GM19463 (cell line): ENCODE results near the gene EFCAB12.
"Not testable (repeated sequence)": the region's sequence is repeated elsewhere in the genome, so short reads cannot be mapped to it uniquely, and the experiment has no call there.

Experiments used
- ATAC-seq: cut with Tn5 transposase; IDR thresholded peaks from one replicate; pipeline ENCODE4 v1.9.1; 2021; ENCODE audit warnings: mild to moderate bottlenecking, moderate library complexity; ENCODE audit not compliant: unreplicated experiment

The EFCAB12 gene

GRCh38 chr3:129371041-129371826 lies 57.2 kb downstream of the EFCAB12 start:
- ATAC-seq: no peak

DNA sequence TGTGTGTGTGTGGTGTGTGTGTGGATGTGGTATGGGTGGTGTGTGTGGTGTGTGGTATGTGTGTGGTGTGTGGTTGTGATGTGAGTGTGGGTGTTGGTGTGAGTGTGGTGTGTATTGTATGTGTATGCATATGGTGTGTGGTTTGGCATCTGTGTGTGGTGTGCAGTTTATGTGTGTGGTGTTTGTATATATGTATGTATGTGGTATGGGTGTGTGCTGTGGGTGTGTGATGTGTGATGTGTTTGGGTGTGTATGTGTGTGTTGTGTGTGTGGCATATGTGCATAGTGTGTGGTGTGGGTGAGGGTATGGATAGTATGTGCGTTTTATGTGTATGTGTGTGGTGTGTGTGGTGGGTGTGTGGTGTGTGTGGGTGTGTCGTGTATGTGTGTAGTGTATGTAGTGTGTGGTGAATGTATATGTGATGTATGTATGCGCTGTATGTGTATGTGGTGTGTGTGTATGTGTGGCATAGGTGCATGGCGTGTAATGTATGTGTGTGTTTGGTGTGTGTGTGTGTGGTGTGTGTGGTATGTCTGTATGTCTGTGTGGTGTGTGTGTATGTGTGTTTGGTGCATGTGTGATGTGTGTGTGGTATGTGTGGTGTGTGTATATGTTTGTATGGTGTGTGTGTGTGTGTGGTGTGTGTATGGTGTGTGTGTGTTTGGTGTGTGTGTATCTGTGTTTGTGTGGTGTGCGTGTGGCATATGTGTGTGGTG lies 58.0 kb downstream of the EFCAB12 start:
- no peak for ATAC-seq

- ATAC-seq: no peak
Measured at GRCh38 chr3:129369711-129370110, 58.7 kb downstream of the EFCAB12 start.

DNA sequence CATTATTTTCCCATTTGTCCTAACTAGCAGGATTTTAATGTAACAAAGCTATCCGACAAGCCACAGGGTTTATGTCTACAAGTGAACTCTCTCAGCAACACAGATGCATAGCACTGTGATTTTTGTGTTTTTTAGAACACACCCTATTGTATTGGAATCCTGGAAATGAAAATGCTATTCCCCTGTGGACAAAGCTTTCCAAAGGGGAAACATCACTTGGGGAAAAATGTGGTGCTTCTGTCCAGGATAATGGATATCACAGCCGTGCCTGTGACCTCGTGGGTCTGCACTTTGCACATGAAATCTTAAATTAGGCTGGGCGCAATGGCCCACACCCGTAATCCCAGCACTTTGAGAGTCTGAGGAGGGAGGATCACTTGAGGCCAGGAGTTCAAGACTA lies 60.6 kb downstream of the EFCAB12 start:
- no peak for ATAC-seq

DNA sequence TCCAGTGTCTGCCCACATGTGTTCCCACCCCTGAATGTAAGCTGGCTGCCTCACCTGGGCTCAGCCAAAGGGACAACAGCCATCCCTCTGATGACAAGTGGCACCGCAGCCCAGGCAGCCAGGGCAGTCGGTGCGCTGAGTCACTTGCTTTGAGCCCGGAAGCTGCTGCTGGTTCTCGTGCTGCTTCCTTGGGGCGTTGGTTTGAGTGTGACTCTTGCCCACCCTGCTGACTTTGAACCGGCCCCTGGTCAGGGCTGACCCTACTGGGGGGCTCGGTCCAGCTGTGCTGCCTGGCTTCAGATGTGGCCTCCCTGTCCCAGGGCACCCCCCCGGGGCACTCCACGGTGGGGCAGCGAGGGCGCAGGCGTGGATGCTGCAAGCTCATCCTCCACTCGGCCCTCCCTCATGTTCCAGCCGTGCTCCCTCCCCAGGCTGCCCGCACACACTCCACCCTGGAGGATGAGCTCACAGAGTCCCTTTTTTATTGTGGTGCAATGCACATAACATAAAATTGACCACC lies 62.1 kb downstream of the EFCAB12 start:
- ATAC-seq: no peak

DNA sequence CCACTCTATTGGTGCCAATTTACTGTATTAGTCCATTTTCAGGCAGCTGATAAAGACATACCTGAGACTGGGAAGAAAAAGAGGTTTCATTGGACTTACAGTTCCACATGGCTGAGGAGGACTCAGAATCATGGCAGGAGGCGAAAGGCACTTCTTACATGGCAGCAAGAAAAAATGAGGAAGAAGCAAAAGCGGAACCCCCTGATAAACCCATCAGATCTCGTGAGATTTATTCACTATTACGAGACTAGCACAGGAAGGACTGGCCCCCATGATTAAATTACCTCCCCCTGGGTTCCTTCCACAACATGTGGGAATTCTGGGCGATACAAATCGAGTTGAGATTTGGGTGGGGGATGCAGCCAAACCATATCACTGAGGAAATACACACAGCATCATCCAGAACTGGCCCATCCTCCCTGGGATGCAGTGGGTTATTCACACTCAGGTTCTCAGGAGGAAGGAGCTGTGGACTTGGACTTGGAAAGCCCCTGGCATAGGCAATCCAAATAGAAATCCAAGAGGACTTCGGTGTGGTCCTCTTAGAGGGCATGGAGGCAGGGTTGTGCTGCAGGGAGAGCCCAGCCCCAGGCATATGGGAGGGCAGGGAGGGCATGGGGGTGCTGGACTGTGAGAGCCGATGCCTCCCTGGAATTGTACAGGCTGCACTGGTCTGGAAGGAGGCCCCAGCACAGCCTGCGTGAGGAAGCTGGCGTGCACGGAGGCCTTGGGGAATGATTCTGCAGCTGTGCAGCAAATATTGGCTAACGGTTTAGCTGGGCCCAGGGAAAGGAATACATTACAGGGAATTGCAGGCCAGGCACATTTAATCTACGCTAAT lies 62.9 kb downstream of the EFCAB12 start:
- no peak for ATAC-seq

- not testable (repeated sequence) for ATAC-seq
Measured at GRCh38 chr3:129364811-129365210, 63.6 kb downstream of the EFCAB12 start.

DNA sequence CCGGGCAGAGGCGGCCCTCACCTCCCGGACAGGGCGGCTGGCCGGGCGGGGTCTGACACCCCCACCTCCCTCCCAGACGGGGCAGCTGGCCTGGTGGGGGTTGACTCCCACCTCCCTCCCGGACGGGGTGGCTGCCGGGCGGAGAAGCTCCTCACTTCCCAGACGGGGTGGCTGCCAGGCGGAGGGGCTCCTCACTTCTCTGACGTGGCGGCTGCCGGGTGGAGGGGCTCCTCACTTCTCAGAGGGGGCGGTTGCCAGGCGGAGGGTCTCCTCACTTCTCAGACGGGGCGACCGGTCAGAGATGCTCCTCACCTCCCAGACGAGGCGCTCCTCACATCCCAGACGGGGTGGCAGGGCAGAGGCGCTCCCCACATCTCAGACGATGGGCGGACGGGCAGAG lies 65.1 kb downstream of the EFCAB12 start:
- ATAC-seq: not testable (repeated sequence)

- ATAC-seq: no peak
Measured at GRCh38 chr3:129360705-129361460, 67.6 kb downstream of the EFCAB12 start.

GRCh38 chr3:129360171-129360611 lies 68.2 kb downstream of the EFCAB12 start:
- no peak for ATAC-seq

DNA sequence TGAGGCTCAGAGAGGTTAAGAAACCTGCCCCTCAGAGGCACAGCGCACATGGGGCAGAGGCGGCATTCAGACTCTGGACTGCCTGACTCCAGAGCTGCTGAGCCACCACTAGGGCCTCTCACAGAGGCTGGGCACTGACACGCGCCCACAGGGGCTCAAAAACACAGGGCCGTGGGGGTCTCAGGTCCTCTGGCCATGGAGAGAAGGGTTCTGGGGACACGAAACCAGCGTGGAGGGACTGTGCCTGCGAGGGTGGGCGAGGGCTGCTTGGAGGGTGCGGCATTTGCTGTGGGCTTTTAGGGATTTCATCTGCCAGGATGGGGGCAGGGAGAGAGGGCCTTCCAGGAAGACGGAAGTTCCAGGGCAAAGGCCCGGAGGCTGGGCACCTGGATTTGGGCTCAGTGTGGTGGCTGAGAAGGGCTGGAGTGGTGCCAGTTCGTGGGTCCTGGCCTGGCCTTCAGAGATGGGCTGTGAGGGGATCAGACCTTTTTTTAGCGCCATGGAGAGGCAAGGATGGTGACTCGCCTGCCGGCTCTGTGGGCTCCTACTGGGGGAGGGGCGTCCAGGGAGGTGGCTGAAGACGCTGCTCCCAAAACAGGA lies 69.6 kb downstream of the EFCAB12 start:
- ATAC-seq: no peak

- no peak for ATAC-seq
Measured at GRCh38 chr3:129358177-129358771, 70.2 kb downstream of the EFCAB12 start.

GRCh38 chr3:129357616-129358015 lies 70.8 kb downstream of the EFCAB12 start:
- no peak for ATAC-seq

- ATAC-seq: no peak
Measured at GRCh38 chr3:129356756-129357425, 71.5 kb downstream of the EFCAB12 start.

DNA sequence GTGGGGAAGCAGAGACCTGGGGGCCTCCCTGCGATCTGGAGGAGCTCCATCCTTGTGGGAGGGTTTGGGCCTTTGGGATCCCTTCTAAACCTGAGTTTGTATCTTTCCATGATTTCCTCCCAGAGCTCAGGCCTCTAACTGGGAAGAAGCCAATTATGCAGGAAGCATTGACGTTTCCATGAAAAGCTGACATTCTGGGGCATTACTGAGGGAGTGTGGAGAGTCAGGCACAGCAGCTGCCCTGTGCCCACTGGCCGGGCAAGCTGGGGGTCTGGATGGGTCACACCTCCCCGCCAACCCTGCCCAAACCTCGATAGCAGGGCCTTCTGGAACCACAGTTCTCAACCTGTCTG lies 74.9 kb downstream of the EFCAB12 start:
- no peak for ATAC-seq

GRCh38 chr3:129352650-129353588 lies 75.5 kb downstream of the EFCAB12 start:
- ATAC-seq: no peak

- no peak for ATAC-seq
Measured at GRCh38 chr3:129352045-129352444, 76.4 kb downstream of the EFCAB12 start.
